ENCODE data around the gene SPDL1.

GRCh38 chr5:169652057-169652456 lies 68.5 kb downstream of the SPDL1 start:
- no peak for TF ChIP-seq CTCF (IDR thresholded peaks at IDR 0.05; ENCODE audit: insufficient read depth, low read length)
- no peak for TF ChIP-seq POLR2AphosphoS5 (IDR thresholded peaks at IDR 0.05; ENCODE audit: low read depth)
- no peak for TF ChIP-seq REST (IDR thresholded peaks at IDR 0.05; ENCODE audit: insufficient replicate concordance, low read depth)
- TF ChIP-seq SPI1 (IDR thresholded peaks at IDR 0.05; ENCODE audit: borderline replicate concordance, low read depth) = no peak
